Activated CD4-positive, alpha-beta T cell treated with anti-CD3 and anti-CD28 coated beads, Interleukin-10, Interleukin-2, amounts not matched to agents 100 ng/mL and 50 ng/mL, durations not matched to agents 16 hours and 8 hours (primary cell): Measurements from ENCODE around the gene DOCK2.

Experiments
- DNase-seq: peaks from one replicate; pipeline ENCODE4 v3.0.0-alpha.2; 2020

The DOCK2 gene

DNA sequence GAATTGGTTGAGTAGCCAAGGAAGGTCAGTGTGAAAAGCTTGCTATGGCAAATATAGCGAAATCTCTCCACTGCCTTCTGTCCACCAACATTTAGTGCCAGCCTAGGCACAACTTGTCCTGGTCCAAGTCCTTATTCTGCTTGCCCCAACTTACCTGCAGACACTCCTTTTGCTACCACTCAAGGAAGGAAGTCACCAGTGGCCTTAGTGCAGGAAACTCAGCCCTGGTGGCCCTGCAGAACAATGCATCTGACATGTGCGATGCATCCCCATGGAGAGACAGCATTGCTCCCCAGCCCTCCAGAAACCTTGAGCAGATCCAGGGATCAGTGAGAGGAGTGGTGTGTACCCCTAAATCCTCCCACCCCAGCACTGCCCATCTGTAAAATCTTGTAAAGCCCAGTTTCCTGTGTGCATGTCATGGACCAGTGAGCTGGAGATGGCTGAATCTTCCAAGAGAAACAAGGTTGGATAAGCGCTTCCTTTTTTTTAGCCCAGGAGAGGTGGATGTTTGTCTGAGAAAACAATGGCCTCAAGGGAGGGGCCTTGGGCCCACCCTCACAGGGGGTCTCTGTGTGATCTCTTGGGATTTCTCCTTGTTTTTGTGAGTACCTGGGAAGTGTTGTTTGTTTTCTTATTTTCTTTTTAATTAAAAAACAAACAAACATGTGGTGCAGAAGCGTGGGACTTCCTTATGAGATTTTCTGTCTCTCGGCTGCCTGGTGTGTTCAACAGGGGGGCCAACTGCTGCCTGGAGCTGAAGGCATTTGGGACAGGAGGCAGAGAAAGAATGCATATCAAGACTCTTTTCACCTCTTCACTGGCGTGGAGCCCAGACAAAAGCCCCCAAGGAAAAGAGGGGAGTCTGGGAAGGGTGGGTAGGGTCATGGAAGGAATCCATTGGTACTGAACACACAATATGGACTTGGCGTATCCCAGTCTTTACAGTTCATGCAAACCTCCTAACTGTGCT, 472.3 kb downstream of the DOCK2 start:
- DNase-seq: no peak

DNA sequence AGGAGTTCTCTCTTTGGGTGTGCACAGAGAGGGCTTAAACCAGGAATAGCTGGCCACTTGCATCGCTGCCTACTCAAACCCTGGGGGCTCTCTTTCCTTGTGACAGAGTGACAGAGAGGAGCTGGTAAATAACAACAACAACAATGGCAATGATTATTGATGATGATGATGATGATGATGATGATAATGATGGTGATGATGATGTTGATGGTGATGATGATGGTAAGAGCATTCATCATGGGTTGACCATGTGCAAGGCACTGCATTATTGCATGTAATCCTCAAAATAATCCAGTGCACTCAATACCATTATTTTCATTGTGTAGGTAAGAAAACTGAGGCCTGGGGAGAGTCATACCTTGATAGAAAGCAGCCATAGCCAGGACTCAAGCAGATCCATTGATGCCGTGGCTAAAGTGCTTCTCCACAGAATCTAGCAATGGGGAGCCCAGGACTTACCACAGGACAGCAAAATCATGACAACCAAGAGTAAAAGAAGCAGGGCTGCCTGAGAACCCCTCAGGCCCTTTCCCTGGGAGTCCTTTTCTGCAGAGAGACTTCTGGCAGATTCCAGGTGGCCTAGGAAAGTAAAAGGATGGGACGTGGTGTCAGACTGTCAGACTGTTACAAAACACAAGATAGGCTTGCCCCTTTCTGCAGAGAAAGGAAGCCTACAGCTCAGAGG, 473.5 kb downstream of the DOCK2 start:
- no peak for DNase-seq

DNA sequence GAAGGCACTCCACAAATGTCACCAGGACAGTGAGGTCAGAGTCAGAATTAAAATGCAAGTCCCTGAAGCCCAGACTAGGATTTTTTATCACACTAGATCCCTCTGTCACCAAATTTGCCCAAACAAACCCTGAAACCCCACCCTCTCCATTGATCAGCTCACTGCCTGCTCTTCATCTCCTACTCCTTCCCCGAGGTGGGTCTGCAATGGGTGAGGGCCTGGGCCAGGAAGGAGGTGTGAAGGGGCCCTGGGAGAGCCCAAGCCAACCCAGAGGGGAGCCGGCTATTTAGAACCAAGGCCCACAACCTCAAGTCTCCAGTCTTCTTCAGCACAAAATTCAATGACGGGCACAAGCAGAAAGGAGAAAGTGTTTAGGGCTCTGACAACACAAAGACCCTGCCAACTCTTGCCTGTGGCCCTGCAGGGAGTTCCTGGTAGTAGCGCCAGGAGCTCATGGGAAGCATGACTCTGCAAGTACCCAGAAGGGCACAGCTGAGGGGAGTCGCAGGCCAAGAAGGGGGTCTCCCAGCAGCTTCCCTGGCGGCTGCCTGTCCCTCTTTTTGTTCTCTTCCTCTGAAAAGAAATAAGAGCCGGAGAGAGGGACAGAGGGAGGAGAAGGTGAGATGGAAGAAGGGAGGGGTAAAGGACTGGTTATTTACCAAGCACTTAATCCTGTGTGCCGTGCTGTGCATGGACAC, 474.2 kb downstream of the DOCK2 start:
- no peak for DNase-seq

DNA sequence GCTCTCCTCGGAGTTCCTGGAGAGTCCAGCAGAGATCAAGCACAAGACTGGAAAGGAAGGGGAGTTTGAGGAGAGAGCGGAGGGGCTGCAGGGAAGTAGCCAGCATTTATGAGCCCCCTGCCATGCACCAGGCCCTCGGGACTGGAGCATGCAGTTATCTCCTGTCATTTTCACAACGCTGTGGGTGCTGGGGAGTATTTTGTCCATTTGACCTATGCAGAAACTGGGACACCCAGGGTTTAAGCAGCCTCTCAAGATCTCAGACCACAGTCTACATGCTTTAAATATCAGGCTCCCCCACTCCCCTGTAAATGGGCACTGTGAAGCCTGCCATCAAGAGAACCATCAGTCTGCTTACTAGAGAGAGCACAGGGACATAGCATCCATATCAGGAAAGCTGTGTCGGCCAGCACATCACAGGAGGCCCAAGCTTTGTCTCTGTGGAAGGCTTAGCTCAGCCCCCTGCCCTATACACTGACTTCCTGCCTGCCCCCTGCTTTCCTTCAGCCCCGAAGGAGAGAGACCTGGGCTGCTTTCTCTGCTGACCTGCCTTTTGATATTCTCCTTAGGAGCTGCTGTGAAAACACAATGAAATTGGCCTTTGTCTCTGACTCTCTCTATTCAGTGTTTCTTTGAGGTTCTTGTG, 475.9 kb downstream of the DOCK2 start:
- DNase-seq: no peak

DNA sequence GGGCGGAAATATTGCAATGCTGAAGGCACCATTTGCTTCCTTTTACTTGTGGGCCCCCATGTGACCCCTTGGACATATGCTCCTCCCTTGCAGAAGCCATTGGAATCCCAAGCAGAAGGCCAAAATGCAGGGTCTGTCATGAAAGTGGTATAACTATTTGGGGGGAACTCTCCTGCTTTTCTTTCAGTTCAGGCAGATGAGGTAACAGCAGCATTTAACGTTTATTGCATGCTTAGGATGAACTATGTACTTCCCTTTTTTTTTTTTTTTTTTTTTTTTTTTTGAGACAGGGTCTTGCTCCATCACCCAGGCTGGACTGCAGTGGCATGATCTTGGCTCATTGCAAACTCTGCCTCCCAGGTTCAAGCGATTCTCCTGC, 476.4 kb downstream of the DOCK2 start:
- DNase-seq: no peak

DNA sequence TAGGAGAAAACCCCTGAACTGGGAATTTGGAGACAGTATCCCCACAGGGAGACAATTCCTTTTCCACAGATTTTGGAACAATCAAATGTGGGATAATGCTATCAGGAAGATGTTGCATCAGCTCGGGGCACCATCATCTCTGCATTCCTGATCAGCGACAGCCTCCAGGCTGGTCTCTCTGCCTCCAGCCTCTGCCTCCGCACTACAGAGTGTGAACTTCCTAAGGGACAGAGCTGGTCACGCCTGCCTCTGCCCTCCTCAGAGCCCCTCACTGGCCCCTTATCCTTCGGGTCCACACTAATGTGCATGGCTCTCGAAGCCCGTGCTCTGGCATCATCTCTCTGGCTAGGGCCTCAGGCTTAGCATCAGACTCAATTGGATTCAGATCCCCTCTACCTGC, 477.2 kb downstream of the DOCK2 start:
- no peak for DNase-seq

DNA sequence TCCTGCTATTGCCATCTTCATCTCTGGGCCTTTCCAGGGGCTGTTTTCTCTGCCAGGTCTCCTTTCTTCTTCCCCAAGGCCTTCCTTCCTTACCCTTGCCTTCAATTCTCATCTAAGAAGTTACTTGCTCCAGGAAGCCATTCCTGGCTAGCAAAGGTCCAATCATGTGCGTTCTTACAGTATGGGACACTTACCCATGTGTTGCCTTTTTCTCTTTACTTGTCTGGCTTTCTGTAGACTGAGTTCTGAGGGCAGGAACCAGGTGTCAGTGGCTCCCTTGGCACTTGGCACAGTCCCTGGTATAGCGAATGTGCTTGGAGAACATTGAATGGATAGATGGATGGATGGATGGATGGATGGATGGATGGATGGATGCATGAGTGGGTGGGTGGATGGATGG, 478.9 kb downstream of the DOCK2 start:
- DNase-seq: no peak

DNA sequence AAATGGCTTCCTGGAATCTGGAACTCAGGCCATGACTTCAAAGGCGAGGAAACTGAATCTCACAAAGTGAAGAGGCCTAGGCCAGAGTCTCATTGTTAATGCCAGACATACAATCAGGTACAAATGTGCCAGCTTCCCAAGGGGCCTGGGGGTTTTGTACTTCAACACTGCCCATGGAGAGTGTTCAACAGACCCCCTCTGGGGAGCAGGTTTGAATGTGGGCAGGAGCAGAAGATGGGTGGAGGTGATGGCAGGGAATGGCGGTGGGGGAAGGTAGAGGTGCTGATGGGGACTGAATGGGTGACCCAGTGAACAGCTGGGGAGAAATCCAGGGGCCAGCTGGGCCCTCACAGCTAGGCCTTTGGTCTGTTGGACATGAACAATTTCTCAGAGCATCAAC, 480.7 kb downstream of the DOCK2 start:
- DNase-seq: no peak

DNA sequence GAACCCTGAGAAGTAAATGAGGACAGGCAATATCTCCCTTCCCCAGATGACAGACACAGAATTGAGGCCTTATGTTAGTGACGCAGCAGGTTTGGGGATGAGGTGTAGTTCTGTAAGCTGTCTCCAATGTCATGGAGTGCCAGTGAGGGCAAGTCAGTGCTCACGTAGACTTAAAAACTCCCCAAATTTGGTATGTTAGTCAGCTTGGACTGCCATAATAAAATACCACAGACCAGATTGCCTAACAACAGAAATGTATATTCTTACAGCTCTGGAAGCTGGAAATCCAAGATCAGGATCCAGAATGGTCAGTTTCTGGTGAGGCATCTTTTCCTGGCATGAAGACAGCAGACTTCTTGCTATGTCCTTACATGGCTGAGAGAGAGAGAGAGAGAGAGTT, 483.5 kb downstream of the DOCK2 start:
- no peak for DNase-seq

DNA sequence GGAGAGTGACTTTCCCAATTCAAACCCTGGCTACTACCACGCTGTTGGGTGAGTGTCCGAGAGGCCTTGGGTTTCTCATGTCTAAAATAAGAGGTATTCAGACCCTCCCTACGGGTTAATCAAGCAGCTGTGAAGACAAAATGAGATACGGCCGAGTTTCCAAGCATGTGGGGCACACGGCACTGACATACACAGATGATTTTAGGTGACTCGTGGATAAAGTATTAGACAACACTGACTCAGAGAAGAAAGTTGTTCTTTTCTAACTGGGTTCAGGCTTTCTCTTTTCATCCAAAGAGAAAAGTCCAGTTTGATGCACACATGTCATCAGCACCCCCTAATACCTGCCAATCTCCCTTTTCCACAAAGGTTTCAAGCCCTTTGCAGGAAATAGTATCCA, 484.2 kb downstream of the DOCK2 start:
- no peak for DNase-seq

DNA sequence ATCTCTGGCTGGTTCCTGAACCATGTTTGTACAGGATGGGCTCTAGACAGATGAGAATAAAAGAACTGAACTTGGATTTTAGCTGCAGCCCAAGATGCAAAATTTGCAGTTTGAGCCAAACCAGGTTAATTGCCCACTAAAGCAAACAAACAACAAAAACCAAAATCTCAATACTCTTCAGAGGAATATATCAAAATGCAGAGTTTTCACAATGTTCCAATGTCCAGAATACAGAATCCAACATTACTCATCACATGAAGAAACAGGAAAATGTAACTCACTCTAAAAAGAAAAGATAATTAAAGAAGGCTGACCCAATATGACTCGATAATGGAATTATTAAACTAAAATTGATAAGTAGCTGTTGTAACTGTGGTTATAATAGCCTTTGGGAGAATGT, 489.0 kb downstream of the DOCK2 start:
- DNase-seq: no peak

DNA sequence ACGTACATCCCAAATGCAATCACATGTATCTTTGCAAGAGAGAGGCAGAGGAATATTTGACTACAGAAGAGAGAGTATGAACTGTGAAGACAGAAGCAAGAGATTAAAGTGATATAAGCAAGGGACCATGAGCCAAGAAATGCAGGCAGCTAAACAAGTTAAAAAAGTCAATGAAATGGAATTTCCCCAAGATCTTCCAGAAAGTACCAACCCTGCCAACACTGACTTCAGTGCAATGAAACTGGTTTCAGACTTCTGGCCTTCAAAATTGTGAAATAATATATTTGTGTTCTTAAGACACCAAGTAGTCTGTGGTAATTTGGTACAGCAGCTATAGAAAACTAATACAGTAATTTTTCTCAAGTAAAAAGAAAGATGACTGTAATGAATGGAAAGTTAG, 489.6 kb downstream of the DOCK2 start:
- DNase-seq: no peak

DNA sequence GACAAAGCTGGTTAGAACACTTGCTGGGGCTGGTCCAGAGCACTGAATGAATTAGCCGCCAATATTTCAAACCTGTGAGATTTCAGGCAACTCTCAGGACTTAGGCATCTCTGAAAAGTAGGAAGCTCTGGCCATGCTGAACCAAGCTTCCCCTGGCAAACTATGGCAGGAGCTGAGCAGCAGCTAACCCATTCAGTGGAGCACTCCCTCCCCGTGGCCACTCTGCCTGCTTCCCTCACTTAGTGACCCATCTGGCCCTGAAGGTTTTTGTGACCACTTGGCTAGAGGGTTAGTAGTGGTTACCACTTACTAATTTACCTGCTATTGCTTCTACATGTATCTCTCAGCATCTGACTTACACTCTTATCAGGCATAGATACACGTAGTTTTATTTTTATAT, 494.2 kb downstream of the DOCK2 start:
- no peak for DNase-seq

DNA sequence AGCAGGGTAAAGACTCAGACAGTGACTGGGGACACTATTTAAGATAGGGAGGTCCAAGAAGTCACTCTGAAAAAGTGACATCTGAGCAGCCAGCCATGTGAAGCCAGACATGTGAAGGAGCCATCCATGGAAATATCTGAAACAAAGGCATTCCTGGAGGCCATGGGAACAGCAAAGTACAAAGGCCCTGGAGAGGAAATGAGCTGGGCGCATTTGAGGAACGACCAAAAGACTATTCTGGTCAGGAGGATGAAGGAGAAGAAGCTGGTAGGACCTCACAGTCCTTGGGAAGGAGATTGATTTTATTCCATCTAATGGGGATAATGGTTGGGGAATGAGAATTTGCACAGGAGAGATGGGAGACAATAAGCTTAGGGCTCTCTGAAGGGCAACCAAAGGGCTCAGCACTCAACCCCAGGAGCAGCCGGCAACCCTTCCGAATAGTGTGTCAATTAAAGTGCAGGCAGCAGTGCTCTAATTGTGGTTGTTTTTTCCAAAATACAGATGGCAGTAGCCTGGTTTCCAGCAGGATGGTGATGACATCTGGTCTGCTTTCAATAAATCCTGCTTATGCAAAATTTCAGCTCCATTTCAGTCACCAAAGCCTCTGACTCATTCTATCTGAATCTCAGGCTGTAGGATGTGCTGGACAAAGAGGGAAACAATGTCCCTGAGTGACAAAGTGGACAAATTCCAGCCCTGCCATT, 495.3 kb downstream of the DOCK2 start:
- DNase-seq: no peak
